ENCODE data around the gene AIG1. TPM values are rescaled to one million over a fixed set of nuclear protein-coding genes. Genes with fewer than 3 reads are reported as not detected.
A peak's percentile ranks its signal among the peaks of the same experiment; 100 is the strongest.

AIG1 gene
- total RNA-seq, 1 donor: 70.9 TPM

- peak overlapping the region; percentile 30 for H3K27ac ChIP-seq (ENCODE audit: low read depth, low read length)
- no peaks in the 10 kb centered on the region for H3K36me3 ChIP-seq (ENCODE audit: insufficient read depth, low read length)
- H4K20me1 ChIP-seq (ENCODE audit: insufficient read depth, low read length): no peaks in the 10 kb centered on the region
- H3K79me2 ChIP-seq (ENCODE audit: insufficient read depth, low read length): peaks cover 15% of the 10 kb centered on the region
- no peaks in the 10 kb centered on the region for H3K27me3 ChIP-seq (ENCODE audit: insufficient read depth, low read length)
- no peak overlapping the region for H3K4me2 ChIP-seq (ENCODE audit: insufficient read depth, low read length)
- no peak overlapping the region for H3K4me3 ChIP-seq (ENCODE audit: insufficient read depth, low read length)
- H3K4me1 ChIP-seq (ENCODE audit: insufficient read depth, low read length): peaks cover 24% of the 10 kb centered on the region
- H3K9me3 ChIP-seq (ENCODE audit: low read depth, low read length): no peaks in the 10 kb centered on the region
- TF ChIP-seq, protein P1, sequence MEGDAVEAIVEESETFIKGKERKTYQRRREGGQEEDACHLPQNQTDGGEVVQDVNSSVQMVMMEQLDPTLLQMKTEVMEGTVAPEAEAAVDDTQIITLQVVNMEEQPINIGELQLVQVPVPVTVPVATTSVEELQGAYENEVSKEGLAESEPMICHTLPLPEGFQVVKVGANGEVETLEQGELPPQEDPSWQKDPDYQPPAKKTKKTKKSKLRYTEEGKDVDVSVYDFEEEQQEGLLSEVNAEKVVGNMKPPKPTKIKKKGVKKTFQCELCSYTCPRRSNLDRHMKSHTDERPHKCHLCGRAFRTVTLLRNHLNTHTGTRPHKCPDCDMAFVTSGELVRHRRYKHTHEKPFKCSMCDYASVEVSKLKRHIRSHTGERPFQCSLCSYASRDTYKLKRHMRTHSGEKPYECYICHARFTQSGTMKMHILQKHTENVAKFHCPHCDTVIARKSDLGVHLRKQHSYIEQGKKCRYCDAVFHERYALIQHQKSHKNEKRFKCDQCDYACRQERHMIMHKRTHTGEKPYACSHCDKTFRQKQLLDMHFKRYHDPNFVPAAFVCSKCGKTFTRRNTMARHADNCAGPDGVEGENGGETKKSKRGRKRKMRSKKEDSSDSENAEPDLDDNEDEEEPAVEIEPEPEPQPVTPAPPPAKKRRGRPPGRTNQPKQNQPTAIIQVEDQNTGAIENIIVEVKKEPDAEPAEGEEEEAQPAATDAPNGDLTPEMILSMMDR (IDR thresholded peaks at IDR 0.05; ENCODE audit: extremely low read depth, low read depth, low read length): no peak
- DNase-seq (ENCODE audit: insufficient read length, low spot score, missing footprints): no peak
- no peak overlapping the region for H2AFZ ChIP-seq (ENCODE audit: low read length)
Observed at GRCh38 chr6:143064951-143065683, 4.4 kb downstream of the AIG1 start.

DNA sequence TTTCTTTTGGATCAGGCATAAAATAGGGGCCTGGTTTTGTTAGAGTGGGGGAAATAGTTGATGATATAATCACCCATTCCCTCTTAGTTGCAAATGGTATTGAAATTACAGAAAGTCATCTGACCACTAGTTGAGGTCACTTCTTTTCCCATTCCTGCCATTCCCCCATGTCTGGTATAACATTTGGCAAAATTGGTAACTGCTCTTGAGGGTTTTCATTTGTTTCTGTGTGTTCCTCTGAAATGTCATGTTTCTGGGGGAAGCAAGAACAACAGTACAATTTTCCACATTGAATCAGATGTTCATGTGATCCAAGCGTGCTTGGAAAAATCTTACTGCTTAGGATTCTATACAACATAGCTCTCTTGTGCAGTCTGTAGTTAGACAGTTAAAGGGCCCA is 7.3 kb downstream of the AIG1 start:
- peak overlapping the region; percentile 64 for H3K27ac ChIP-seq (ENCODE audit: low read depth, low read length)
- H3K4me3 ChIP-seq (ENCODE audit: insufficient read depth, low read length): no peak overlapping the region
- H4K20me1 ChIP-seq (ENCODE audit: insufficient read depth, low read length): no peaks in the 10 kb centered on the region
- TF ChIP-seq, protein P1 (IDR thresholded peaks at IDR 0.05; ENCODE audit: extremely low read depth, low read depth, low read length): no peak
- H3K27me3 ChIP-seq (ENCODE audit: insufficient read depth, low read length): no peaks in the 10 kb centered on the region
- no peaks in the 10 kb centered on the region for H3K36me3 ChIP-seq (ENCODE audit: insufficient read depth, low read length)
- no peak for DNase-seq (ENCODE audit: insufficient read length, low spot score, missing footprints)
- H3K4me1 ChIP-seq (ENCODE audit: insufficient read depth, low read length): peaks cover 16% of the 10 kb centered on the region
- peak overlapping the region; percentile 52 for H2AFZ ChIP-seq (ENCODE audit: low read length)
- H3K4me2 ChIP-seq (ENCODE audit: insufficient read depth, low read length): peak overlapping the region; percentile 29
- H3K79me2 ChIP-seq (ENCODE audit: insufficient read depth, low read length): peaks cover 26% of the 10 kb centered on the region
- no peaks in the 10 kb centered on the region for H3K9me3 ChIP-seq (ENCODE audit: low read depth, low read length)

GRCh38 chr6:143074101-143074500 is 13.4 kb downstream of the AIG1 start:
- TF ChIP-seq, protein P1 (IDR thresholded peaks at IDR 0.05; ENCODE audit: extremely low read depth, low read depth, low read length): no peak
- H3K4me1 ChIP-seq (ENCODE audit: insufficient read depth, low read length): no peaks in the 10 kb centered on the region
- H4K20me1 ChIP-seq (ENCODE audit: insufficient read depth, low read length): no peaks in the 10 kb centered on the region
- H3K27ac ChIP-seq (ENCODE audit: low read depth, low read length): no peak overlapping the region
- peaks cover 40% of the 10 kb centered on the region for H3K79me2 ChIP-seq (ENCODE audit: insufficient read depth, low read length)
- H3K27me3 ChIP-seq (ENCODE audit: insufficient read depth, low read length): no peaks in the 10 kb centered on the region
- H3K9me3 ChIP-seq (ENCODE audit: low read depth, low read length): no peaks in the 10 kb centered on the region
- H3K4me2 ChIP-seq (ENCODE audit: insufficient read depth, low read length): no peak overlapping the region
- no peaks in the 10 kb centered on the region for H3K36me3 ChIP-seq (ENCODE audit: insufficient read depth, low read length)
- no peak for DNase-seq (ENCODE audit: insufficient read length, low spot score, missing footprints)
- H3K4me3 ChIP-seq (ENCODE audit: insufficient read depth, low read length): no peak overlapping the region
- H2AFZ ChIP-seq (ENCODE audit: low read length): no peak overlapping the region

GRCh38 chr6:143074670-143075318 is 14.1 kb downstream of the AIG1 start:
- Histone ChIP-seq H3K9me3 (ENCODE audit: low read depth, low read length) (no peaks in the 10 kb centered on the region), H3K36me3 (ENCODE audit: insufficient read depth, low read length) (no peaks in the 10 kb centered on the region), H3K27me3 (ENCODE audit: insufficient read depth, low read length) (no peaks in the 10 kb centered on the region), H3K4me1 (ENCODE audit: insufficient read depth, low read length) (no peaks in the 10 kb centered on the region), H4K20me1 (ENCODE audit: insufficient read depth, low read length) (no peaks in the 10 kb centered on the region), H3K4me3 (ENCODE audit: insufficient read depth, low read length) (no peak overlapping the region), H3K27ac (ENCODE audit: low read depth, low read length) (no peak overlapping the region), H2AFZ (ENCODE audit: low read length) (no peak overlapping the region), H3K79me2 (ENCODE audit: insufficient read depth, low read length) (peaks cover 37% of the 10 kb centered on the region), H3K4me2 (ENCODE audit: insufficient read depth, low read length) (no peak overlapping the region)
- DNase-seq (ENCODE audit: insufficient read length, low spot score, missing footprints): no peak
- TF ChIP-seq, protein P1 (IDR thresholded peaks at IDR 0.05; ENCODE audit: extremely low read depth, low read depth, low read length): no peak
